Stimulated activated CD4-positive, alpha-beta T cell treated with anti-CD3 and anti-CD28 coated beads, Interleukin-15, amount 100 ng/mL, for 48 hours (primary cell): ENCODE results near the gene LSM2.
"Not testable (repeated sequence)": the region's sequence is repeated elsewhere in the genome, so short reads cannot be mapped to it uniquely, and the experiment has no call there.

ENCODE experiments used
- DNase-seq, 2 donors: peaks; one replicate each; pipeline ENCODE4 v3.0.0-alpha.2; 2020; ENCODE audit warnings: low read depth in 2 of 2

Gene LSM2

DNA sequence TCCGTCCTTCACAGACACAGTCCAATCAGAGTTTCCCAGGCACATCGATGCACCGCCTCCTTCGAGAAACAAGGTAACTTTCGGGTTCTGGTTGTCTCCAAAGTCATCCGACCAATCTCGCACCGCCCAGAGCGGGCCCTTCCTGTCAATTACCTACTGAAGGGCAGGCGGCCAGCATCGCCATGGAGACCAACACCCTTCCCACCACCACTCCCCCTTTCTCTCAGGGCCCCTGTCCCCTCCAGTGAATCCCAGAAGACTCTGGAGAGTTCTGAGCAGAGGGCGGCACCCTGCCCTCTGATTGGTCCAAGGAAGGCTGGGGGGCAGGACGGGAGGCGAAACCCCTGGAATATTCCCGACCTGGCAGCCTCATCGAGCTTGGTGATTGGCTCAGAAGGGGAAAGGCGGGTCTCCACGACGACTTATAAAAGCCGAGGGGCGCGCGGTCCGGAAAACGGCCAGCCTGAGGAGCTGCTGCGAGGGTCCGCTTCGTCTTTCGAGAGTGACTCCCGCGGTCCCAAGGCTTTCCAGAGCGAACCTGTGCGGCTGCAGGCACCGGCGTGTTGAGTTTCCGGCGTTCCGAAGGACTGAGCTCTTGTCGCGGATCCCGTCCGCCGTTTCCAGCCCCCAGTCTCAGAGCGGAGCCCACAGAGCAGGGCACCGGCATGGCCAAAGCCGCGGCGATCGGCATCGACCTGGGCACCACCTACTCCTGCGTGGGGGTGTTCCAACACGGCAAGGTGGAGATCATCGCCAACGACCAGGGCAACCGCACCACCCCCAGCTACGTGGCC, 20.7 kb upstream of the LSM2 start, which contains the start of gene HSPA1B:
Gene HSPA1B, plus strand, starts transcription at position 453 of the 794 bp plus-strand sequence. Its CDS starts 213 bp downstream, at position 666.
- peak; percentile 89 to 95 for DNase-seq

DNA sequence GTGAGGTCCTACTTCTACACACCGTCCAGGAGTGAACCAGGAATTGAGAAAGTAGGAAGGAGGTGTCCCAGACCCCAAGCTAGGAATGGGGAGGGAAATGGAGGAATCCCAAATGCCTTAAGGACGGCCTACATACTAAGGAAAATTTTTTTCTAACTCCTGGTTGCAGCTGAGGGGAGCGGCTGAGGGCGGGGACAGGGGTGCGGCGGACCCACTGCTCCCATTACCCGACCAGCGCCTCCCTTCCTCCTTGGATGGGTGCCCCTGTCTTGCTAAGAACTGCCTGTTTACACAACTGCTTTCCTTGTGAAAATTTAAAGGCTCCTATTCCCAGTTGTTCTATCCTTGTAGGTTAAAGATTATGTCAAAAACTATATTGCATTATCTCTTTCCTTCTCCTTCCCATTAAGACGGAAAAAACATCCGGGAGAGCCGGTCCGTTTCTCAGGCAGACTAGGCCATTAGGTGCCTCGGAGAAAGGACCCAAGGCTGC, 20.1 kb upstream of the LSM2 start:
- peak in 1 of 2 donors; percentile 29 for DNase-seq

DNA sequence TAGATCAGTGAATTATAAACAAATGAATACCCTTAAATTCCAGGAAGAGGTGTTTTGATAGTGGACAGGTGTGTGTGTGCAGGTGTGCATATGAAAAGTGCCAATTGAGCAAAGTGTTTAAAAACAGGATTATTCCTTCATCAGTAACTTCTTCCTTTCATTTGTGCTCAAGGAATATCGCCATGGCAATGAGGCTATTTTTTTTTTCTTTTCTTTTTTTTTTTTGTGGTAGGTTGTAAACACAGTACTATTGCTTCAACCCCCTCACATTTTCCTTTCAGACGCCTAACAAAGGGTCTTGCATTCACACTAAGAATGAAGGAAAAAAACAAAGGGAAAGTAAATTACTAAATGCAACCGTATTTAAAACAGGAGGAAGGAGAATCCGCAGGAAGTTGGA, 18.8 kb upstream of the LSM2 start:
- no peak for DNase-seq

- not testable (repeated sequence) for DNase-seq
Observed at GRCh38 chr6:31823592-31824196, 16.9 kb upstream of the LSM2 start.

DNA sequence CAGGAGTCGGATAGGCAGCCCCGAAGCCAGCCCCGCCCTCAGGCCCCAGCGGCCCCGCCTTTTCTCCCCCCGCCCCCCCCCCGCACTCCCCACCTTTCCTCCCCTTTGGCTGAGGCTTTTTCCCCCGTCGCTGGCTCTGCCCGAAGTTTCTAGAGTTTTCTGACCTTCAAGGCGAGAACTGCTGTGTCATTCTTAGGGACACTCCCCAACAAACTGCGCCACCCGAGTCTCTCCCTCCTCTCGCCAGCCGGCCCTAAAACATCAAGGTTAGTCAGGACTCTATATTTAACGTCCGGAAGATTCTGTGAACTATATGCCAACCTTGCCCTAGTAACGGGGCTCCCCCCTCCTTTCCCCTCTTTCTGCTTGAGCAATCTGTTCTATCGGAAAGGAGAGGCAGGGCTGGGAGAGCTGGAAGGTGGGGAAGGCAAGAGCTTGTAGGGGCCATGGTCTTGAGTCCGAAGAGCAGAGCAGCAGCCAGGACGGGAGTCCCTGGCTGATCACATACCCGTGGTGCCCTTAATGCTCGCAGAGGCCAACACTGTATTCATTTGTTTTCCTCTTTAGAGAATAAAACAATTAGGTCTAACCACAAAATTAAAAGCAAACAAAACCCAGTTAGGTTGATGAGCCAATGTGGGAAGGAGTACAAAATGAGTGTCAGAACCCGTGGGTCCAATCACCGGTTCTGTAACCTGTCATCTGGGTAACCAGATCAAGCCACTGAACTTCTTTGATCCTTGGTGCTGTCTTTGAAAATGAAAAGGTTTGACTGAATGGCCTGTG, 15.5 kb upstream of the LSM2 start:
- no peak for DNase-seq

GRCh38 chr6:31821301-31822035, 14.7 kb upstream of the LSM2 start:
- DNase-seq = peak in 1 of 2 donors; percentile 73

DNA sequence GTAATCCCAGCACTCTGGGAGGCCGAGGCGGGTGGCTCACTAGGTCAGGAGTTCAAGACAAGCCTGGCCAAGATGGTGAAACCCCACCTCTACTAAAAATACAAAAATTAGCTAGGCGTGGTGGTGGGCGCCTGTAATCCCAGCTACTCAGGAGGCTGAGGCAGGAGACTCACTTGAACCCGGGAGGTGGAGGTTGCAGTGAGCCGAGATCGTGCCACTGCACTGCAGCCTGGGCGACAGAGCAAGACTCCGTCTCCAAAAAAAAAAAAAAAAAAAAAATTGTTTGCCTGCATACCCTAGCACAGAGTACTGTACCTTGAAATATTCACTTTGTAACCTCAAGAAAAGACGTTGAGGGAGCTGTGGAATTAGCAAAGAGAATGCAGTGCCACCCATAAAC, 13.6 kb upstream of the LSM2 start:
- not testable (repeated sequence) for DNase-seq

GRCh38 chr6:31819871-31820299, 13.1 kb upstream of the LSM2 start:
- DNase-seq = no peak

- DNase-seq = not testable (repeated sequence)
Observed at GRCh38 chr6:31817929-31818511, 11.3 kb upstream of the LSM2 start.

- not testable (repeated sequence) for DNase-seq
Observed at GRCh38 chr6:31817133-31817928, 10.6 kb upstream of the LSM2 start.

DNA sequence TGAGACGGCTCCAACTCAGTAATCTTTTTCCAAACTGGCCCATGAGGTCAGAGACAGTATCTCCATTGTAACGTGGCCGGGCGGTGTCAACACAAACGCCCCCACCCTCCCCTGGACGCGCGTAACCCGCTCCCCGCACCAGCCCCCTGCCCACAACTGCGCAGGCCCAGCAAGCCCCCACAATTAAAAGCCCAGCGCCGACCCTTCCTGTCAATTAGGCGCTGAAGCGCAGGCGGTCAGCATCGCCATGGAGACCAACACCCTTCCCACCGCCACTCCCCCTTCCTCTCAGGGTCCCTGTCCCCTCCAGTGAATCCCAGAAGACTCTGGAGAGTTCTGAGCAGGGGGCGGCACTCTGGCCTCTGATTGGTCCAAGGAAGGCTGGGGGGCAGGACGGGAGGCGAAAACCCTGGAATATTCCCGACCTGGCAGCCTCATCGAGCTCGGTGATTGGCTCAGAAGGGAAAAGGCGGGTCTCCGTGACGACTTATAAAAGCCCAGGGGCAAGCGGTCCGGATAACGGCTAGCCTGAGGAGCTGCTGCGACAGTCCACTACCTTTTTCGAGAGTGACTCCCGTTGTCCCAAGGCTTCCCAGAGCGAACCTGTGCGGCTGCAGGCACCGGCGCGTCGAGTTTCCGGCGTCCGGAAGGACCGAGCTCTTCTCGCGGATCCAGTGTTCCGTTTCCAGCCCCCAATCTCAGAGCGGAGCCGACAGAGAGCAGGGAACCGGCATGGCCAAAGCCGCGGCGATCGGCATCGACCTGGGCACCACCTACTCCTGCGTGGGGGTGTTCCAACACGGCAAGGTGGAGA, 8.5 kb upstream of the LSM2 start, which contains the start of the genes HSPA1A and HSPA1L:
Gene HSPA1A, plus strand, starts transcription at position 519 of the 814 bp plus-strand sequence. Its CDS starts 214 bp downstream, at position 733.
Gene HSPA1L, minus strand, starts transcription at position 259 of the 814 bp plus-strand sequence. CDS start 3,311 bp downstream, outside the sequence.
- DNase-seq = no peak

DNA sequence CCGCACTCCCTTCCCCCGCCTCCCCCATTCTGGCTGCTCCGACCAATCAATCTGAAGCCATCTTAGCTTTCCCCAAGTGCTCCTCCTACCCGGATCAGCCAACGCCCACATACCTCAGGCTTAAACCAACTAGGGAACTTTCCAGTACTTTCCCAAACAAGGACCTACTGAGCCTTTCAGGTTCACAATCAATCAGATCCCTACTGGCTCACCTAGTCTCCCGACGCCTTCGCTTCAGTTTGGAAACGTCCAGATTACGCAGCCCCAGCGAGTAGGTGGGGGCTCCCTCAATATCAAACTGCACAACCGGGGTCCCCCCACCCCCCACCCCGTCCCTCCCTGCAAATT, 7.9 kb upstream of the LSM2 start:
- DNase-seq = no peak

DNA sequence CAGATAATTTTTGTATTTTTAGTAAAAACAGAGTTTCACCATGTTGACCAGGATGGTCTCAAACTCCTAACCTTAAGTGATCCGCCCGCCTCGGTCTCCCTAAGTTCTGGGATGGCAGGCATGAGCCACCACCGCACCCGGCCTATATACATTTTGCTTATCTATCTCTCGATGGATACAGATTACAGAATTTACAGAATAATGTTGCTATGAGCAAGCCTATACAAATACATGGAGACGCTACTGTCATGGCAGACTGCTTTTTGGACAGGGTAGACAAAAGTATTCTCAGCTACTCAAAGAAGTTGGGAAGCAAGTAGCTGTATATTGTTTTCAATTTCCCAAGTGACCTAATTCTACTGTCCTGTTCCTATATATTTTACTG, 6.7 kb upstream of the LSM2 start:
- no peak for DNase-seq

- no peak for DNase-seq
Observed at GRCh38 chr6:31811645-31812044, 4.9 kb upstream of the LSM2 start.

DNA sequence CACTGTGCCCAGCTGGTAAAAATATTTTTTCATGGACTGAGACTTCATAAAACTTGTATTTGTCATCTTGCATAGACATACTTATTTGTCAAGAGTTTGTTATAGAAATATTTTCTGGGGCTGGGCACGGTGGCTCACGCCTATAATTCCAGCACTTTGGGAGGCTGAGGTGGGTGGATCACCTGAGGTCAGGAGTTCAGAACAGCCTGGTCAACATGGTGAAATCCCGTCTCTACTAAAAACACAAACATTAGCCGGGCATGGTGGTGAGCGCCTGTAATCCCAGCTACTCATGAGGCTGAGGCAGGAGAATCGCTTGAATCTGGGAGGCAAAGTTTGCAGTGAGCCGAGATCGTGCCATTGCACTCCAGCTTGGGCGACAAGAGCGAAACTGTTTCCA, 1.8 kb upstream of the LSM2 start:
- DNase-seq = not testable (repeated sequence)

DNA sequence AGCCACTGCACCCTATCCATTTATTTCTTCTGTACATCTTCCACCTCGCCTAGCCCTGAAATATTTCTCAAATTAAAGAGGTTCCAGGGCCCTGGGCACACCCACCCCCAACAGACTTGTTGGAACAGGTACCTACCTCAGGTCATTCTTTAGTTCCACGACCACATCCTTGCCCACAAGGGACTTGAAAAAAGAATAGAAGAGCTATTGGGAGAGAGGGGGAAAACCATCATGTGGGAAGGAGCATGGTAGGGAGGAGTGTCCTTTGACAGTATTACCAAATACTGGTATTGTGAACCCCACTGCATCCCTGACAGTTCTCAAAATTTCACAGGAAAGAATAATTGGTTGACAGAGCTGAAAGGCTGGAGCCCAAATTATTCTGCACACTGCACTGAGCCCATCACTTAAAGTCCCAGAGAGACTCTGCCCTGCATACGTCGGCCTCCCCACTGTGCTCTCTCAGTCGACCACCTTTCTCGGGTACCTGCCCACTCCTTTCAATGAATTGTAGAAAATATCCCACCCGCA, 762 bp downstream of the LSM2 start:
- no peak for DNase-seq

GRCh38 chr6:31801031-31801927, 5.5 kb downstream of the LSM2 start:
- not testable (repeated sequence) for DNase-seq

DNA sequence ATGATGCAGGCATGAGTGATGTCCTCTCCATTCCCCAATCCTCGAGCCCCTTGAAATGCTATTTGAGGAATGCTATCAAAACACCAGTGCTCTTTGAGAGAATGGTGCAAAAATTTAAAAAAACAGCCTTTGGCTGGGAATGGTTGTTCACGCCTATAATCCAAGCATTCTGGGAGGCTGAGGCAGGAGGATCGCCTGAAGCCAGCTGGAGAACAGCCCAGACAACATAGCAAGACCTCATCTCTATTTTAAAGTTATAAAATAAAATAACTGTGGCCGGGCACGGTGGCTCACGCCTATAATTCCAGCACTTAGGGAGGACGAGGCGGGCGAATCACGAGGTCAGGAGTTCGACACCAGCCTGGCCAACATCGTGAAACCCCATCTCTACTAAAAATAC, 7.0 kb downstream of the LSM2 start:
- no peak for DNase-seq
